Activated CD8-positive, alpha-beta memory T cell treated with anti-CD3 and anti-CD28 coated beads for 36 hours (primary cell): Measurements from ENCODE around the gene SAMD8. TPM values are rescaled to one million over a fixed set of nuclear protein-coding genes. Genes with fewer than 3 reads are reported as not detected.
"Not testable (repeated sequence)": the region's sequence is repeated elsewhere in the genome, so short reads cannot be mapped to it uniquely, and the experiment has no call there.

Experiments
- CTCF ChIA-PET: fragments of 350-600 bp; sonication (Branson Sonifier 250); formaldehyde crosslinking; loops from one replicate; lab custom pipeline; 2021; ENCODE audit warnings: antibody characterized with exemption; lab: Charles Lee
- POLR2A ChIA-PET: fragments of 350-600 bp; sonication (Branson Sonifier 250); formaldehyde crosslinking; loops from one replicate; lab custom pipeline; 2021; ENCODE audit warnings: antibody characterized with exemption; lab: Charles Lee
- total RNA-seq, 2 experiments: library from RNA; stranded (reverse); gene quantifications; one replicate each; pipeline ENCODE4 v1.2.3, GENCODE V29; 2021

Gene SAMD8
- total RNA-seq, 2 experiments from 2014 or later = 15.4 to 17.0 TPM

- ChIA-PET CTCF (no interaction called here), POLR2A (no interaction called here)
Measured at GRCh38 chr10:75202321-75203045, 91.0 kb downstream of the SAMD8 start.

- POLR2A ChIA-PET = not testable (repeated sequence)
- CTCF ChIA-PET = interaction anchor here (0.9 kb wide), 1 partner anchor 12 kb away, joined by 3 read pairs; no protein-coding TSS in a partner anchor
Measured at GRCh38 chr10:75203046-75203620, 91.7 kb downstream of the SAMD8 start.

GRCh38 chr10:75203724-75204123, 92.3 kb downstream of the SAMD8 start:
- POLR2A ChIA-PET = no interaction called here
- CTCF ChIA-PET = interaction anchor here (0.9 kb wide), 1 partner anchor 12 kb away, joined by 3 read pairs; no protein-coding TSS in a partner anchor

- CTCF ChIA-PET = interaction anchor here (0.8 to 1.4 kb wide), 2 partner anchors 15 to 25 kb away, joined by 3 to 5 read pairs; no protein-coding TSS in a partner anchor
- POLR2A ChIA-PET = interaction anchor here (0.6 kb wide), 1 partner anchor 126 kb away, joined by 3 read pairs; no protein-coding TSS in a partner anchor
Measured at GRCh38 chr10:75205908-75206307, 94.5 kb downstream of the SAMD8 start.

- POLR2A ChIA-PET = not testable (repeated sequence)
- CTCF ChIA-PET = interaction anchor here (0.8 to 1.4 kb wide), 2 partner anchors 16 to 24 kb away, joined by 3 to 5 read pairs; no protein-coding TSS in a partner anchor
Measured at GRCh38 chr10:75206638-75207037, 95.2 kb downstream of the SAMD8 start.

- POLR2A ChIA-PET = no interaction called here
Measured at GRCh38 chr10:75207079-75207856, 95.8 kb downstream of the SAMD8 start.

GRCh38 chr10:75207857-75208144, 96.3 kb downstream of the SAMD8 start:
- ChIA-PET CTCF (interaction anchor here (1.0 kb wide), 1 partner anchor 28 kb away, joined by 3 read pairs; the partner anchor contains the start of gene COMTD1), POLR2A (no interaction called here)

More at GRCh38 chr10:75207079-75207856, 95.8 kb downstream of the SAMD8 start:
- CTCF ChIA-PET = interaction anchor here (1.0 to 1.4 kb wide), 2 partner anchors 24 to 29 kb away, joined by 3 to 5 read pairs; partner anchors contain the start of gene COMTD1

GRCh38 chr10:75208181-75208580, 96.7 kb downstream of the SAMD8 start:
- ChIA-PET CTCF (interaction anchor here (1.0 kb wide), 1 partner anchor 28 kb away, joined by 3 read pairs; the partner anchor contains the start of gene COMTD1), POLR2A (no interaction called here)

GRCh38 chr10:75209086-75209920, 97.8 kb downstream of the SAMD8 start:
- ChIA-PET CTCF (interaction anchor here (0.9 to 4.9 kb wide), 5 partner anchors 9 to 25 kb away, joined by 3 to 35 read pairs (median 14); partner anchors contain the start of gene COMTD1), POLR2A (interaction anchor here (0.6 to 3.8 kb wide), 7 partner anchors 14 to 98 kb away, joined by 3 to 39 read pairs (median 15); partner anchors contain the start of genes COMTD1 and SAMD8)

GRCh38 chr10:75209921-75210281, 98.4 kb downstream of the SAMD8 start:
- ChIA-PET CTCF (interaction anchor here (0.9 to 4.9 kb wide), 5 partner anchors 9 to 25 kb away, joined by 3 to 35 read pairs (median 14); partner anchors contain the start of gene COMTD1), POLR2A (interaction anchor here (0.6 to 3.8 kb wide), 8 partner anchors 13 to 99 kb away, joined by 3 to 39 read pairs (median 14); partner anchors contain the start of genes COMTD1 and SAMD8)

GRCh38 chr10:75210282-75211006, 99.0 kb downstream of the SAMD8 start, which contains the start of gene VDAC2:
TSS of gene VDAC2 (plus strand) at chr10:75210796. CDS start at chr10:75211159, 363 bp downstream.
- CTCF ChIA-PET = interaction anchor here (0.9 to 4.9 kb wide), 4 partner anchors 13 to 24 kb away, joined by 3 to 35 read pairs (median 15); partner anchors contain the start of gene COMTD1
- POLR2A ChIA-PET = interaction anchor here (0.5 to 3.8 kb wide), 10 partner anchors 12 to 860 kb away, joined by 3 to 39 read pairs (median 9); partner anchors contain the start of genes COMTD1 and SAMD8

GRCh38 chr10:75211007-75211691, 99.7 kb downstream of the SAMD8 start:
- POLR2A ChIA-PET = interaction anchor here (0.5 to 3.8 kb wide), 13 partner anchors 12 to 860 kb away, joined by 3 to 39 read pairs (median 6); partner anchors contain the start of genes COMTD1, KAT6B and SAMD8

GRCh38 chr10:75212343-75212742, 100.9 kb downstream of the SAMD8 start:
- ChIA-PET POLR2A (interaction anchor here (0.9 to 3.8 kb wide), 5 partner anchors 12 to 25 kb away, joined by 3 to 39 read pairs (median 12); partner anchors contain the start of gene COMTD1), CTCF (interaction anchor here (0.9 to 4.9 kb wide), 3 partner anchors 19 to 24 kb away, joined by 3 to 35 read pairs (median 4); partner anchors contain the start of gene COMTD1)

More at GRCh38 chr10:75211007-75211691, 99.7 kb downstream of the SAMD8 start:
- CTCF ChIA-PET = interaction anchor here (1.1 to 4.9 kb wide), 4 partner anchors 16 to 24 kb away, joined by 4 to 35 read pairs (median 15); partner anchors contain the start of gene COMTD1

GRCh38 chr10:75220274-75220673, 108.8 kb downstream of the SAMD8 start:
- POLR2A ChIA-PET = no interaction called here
- CTCF ChIA-PET = no interaction called here

- POLR2A ChIA-PET, CTCF ChIA-PET: not testable (repeated sequence)
Measured at GRCh38 chr10:75221492-75221891, 110.0 kb downstream of the SAMD8 start.

- CTCF ChIA-PET = no interaction called here
- POLR2A ChIA-PET = interaction anchor here (0.6 to 1.9 kb wide), 2 partner anchors 11 to 14 kb away, joined by 3 to 15 read pairs; partner anchors contain the start of gene VDAC2
Measured at GRCh38 chr10:75223507-75223906, 112.1 kb downstream of the SAMD8 start.
